Metanephros (tissue), 1 donor: ENCODE measurements around the gene GHRH. TPM values are rescaled to one million over a fixed set of nuclear protein-coding genes. Genes with fewer than 3 reads are reported as not detected.

Experiments
- total RNA-seq: library from RNA; depleted of rRNA; stranded (reverse); fragments of >200 nt; gene quantifications from one replicate; pipeline ENCODE4 v1.2.3, GENCODE V29; 2014

GHRH gene
- not detected for total RNA-seq

DNA sequence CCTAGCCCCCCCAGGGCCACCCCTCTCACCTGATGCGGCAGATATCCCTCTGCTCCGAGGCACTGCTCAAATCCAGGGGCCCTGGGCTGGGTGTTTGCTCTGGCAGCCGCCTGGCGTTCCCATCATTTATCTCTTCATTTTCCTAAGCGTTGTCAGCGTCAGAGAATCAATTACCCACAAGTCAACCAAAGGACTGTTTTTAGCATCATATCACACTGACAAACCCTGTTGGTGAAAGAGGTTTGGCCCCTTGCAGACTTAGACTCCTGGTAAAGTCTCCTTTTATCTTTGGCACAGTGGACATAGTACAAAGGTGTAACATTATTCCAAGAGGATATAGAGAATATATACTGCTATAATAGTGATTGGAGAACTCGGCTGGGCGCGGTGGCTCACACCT lies at the start of gene GHRH:
Gene GHRH, minus strand, starts transcription at position 101 of the 400 bp plus-strand sequence. CDS start 4,925 bp downstream, outside the sequence.

Other genes with a start within 250 kb of the GHRH start
- gene RBL1, start 165.8 kb downstream of the GHRH start, total RNA-seq: 30.9 TPM
- gene RPN2, start 82.5 kb downstream of the GHRH start, total RNA-seq: 131 TPM
- gene MROH8, start 82.3 kb downstream of the GHRH start, total RNA-seq: 4.1 TPM
- 25.9 TPM for gene MANBAL, start 27.8 kb upstream of the GHRH start, total RNA-seq
- gene SRC, start 84.3 kb upstream of the GHRH start, total RNA-seq: 53.3 TPM